AG08395 (cell line): ENCODE data around the gene SERPINA12.

Source experiments
- DNase-seq: peaks from one replicate; pipeline ENCODE4 v3.0.0; 2012; ENCODE audit warnings: mixed read lengths, low spot score

Gene SERPINA12

GRCh38 chr14:94464290-94464689 lies 45.0 kb downstream of the SERPINA12 start:
- no peak for DNase-seq

DNA sequence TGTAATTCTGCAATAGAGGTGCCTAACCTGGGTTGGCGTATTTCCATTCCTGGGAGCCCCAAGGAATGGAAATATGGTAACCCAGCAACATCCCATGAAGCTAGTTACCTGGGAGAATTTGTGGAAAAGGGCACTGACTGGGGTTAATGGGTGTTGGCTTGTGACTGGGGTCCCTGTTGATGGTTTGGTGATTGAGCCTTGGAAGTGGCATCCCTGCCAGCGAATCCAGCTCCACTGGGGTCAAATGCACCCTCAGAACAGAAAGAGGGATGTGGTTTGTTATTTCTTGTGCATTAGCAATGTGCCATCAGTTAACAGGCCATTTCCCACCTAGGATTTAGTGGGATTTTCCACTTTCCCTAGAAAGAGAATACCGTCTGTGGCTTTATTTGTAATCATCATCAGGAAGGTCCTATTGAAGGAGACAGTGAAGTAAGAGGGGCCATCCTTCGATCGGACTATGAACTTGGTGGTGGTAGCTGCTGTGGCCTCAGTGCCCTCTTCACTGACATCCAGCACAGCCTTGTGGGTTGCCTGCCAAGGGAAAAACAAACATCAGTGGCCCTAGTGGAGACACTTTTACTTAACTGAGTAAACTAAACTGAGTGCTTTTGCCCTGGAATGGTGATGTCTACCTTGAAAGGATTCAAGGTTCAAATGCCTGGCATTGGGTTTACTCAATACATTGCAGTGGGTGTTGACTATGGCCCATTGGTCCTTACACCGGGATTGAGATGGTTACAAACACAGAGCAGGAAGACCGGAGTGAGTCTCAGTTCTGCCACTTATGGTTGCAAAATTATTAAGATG lies 46.3 kb downstream of the SERPINA12 start:
- no peak for DNase-seq

DNA sequence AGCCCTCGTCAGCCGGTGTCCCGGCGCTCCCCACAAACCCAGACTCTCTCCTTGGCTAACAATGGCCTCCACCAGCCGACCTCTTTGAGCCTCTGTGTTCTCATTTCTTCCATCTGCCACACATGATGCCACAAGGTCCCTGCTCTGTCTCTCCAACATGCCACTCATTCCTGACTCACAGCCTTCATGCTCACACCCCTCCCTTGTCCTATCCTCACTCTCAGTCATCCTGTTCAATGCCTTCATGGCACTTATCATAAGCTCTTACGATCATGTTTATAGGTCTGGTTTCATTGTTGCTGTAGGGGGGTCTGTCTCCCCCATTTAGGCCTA lies 47.1 kb downstream of the SERPINA12 start:
- no peak for DNase-seq

DNA sequence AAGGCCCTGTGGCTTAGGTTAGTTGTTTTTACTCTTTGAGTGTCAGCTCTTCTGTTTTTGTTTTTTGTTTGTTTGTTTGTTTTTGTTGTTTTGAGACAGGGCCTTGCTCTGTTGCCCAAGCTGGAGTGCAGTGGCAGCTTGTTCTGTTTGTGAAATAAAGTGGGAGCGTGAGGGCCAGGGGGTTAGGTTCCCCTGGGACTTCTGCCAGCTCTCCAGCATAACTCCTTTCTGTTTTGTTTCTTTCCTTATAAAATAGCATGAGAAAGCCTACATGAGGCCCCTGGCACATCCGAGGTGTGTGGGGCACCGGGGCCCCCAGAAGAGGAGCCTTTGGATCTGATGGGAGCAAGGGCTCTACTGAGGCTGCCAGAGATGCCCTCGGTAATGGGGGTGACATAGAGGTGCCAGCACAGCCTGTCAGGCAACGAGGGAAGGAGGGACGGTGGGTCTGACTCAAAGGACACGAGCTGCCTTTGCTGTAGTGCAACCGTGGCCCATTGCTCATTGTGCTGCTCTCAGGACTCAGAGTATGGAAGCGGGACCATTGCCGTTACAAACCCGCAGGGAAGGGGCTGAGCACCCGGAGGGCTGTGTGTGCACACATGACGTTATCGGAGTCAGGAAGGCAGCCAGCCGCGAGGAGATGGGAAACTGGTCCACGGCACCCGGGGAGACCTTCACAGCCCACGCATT lies 47.6 kb downstream of the SERPINA12 start:
- DNase-seq, result no peak

- no peak for DNase-seq
These were observed 48.4 kb downstream of the SERPINA12 start for GRCh38 chr14:94460631-94461416.

GRCh38 chr14:94458558-94459205 lies 50.6 kb downstream of the SERPINA12 start:
- DNase-seq, result no peak

GRCh38 chr14:94458096-94458495 lies 51.2 kb downstream of the SERPINA12 start:
- DNase-seq, result no peak

DNA sequence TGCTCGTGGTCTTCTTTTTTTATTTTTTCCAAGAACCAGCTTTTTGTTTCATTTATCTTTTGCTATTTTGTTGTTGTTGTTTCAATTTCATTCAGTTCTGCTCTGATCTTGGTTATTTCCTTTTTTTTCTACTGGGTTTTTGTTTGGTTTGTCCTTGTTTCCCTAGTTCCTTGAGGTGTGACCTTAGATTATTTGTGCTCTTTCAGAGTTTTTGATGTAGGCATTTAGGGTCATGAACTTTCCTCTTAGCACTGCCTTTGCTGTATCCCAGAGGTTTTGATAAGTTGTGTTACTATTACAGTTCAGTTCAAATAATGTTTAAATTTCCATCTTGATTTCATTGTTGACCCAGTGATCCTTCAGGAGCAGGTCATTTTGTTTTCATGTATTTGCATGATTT lies 53.3 kb downstream of the SERPINA12 start:
- DNase-seq, result no peak

DNA sequence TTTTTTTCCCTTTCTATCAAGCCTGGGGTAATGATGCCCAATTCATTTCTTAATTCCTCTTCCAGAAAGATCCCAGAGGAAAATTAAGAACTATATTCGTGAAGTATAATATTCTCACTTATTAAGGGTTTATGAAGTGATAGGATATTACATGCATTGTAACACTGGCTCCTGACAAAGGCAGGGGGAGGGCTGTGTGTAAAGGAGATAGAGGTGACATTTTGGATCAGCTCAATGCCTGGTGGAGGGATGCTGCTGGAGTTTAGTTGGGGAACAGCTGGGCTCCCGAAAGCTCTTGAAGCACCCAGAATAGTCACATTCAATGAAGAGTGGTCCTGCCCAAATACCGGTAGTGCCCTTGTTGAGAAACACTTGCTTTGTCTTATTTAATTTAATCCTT lies 57.4 kb downstream of the SERPINA12 start:
- DNase-seq, result no peak

DNA sequence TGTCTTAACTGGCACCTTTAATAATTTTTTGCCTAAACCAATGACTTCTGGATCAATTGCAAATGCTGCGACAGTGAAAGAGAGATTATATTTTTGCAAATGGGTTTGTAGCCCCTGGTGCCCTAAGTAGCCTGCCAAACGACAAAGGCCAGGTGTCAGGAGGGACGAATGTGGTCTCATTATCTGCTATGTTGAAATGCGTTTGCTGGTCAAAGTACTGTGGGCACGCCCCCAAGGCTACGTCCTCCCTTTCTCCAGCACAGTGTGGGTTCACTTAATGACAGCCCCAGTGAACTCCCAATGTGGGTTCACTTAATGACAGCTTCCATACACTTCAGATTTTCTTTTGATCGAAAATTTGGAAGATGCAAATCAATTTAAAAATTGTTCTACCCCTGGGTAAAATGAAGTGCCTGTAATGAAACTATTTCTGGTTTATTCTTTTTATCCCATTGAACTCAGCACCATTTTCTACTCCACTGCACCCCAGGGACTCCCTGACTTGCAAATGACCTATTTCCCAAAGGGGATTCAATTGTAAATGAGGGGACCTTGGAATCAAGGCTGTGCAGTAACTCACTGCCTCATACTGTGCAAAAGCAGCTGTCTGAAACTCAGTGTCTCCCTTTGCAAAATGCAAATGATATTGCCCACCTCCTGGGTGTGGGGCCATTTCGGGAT lies 58.0 kb downstream of the SERPINA12 start:
- DNase-seq, result no peak

- DNase-seq, result no peak
These were observed 58.6 kb downstream of the SERPINA12 start for GRCh38 chr14:94450722-94451090.

- DNase-seq, result no peak
These were observed 59.3 kb downstream of the SERPINA12 start for GRCh38 chr14:94449930-94450329.

- no peak for DNase-seq
These were observed 61.0 kb downstream of the SERPINA12 start for GRCh38 chr14:94448071-94448808.

DNA sequence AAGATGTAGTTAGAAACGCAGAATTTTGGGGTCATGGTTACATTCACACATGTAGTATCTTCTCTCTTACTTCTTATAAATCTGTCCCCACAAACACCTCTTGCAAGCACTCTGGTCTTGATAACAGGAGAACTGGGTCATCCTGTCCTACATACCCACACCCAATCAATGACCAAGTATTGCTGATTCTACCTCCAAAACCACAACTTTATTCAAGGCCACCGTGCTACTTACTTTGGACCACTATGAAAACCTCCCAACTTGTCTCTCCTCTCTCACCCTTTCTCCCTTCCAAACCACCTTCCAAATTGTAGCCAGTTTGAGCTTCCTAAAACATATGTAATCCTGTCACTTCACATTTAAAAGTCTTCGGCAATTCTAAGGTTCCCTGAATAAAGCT lies 62.1 kb downstream of the SERPINA12 start:
- no peak for DNase-seq

DNA sequence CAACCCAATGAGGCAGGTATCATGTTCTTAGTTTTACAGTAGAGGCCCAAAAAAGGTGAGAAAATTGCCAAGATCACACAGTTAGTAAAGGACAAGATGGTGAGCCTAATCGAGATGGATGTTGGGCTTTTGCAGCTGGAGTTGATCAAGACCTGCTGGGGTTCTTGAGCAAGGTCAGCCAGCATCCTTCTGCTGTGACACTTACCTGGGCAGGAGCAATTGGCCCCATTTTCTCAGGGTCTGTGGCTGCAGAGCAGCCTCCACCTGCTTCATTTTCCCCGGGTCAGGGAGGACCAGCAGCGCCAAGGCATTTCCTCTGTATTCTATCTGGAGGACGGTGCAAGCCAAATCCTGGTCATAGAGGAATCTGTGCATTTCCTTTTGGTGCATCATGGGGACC lies 63.1 kb downstream of the SERPINA12 start:
- no peak for DNase-seq

DNA sequence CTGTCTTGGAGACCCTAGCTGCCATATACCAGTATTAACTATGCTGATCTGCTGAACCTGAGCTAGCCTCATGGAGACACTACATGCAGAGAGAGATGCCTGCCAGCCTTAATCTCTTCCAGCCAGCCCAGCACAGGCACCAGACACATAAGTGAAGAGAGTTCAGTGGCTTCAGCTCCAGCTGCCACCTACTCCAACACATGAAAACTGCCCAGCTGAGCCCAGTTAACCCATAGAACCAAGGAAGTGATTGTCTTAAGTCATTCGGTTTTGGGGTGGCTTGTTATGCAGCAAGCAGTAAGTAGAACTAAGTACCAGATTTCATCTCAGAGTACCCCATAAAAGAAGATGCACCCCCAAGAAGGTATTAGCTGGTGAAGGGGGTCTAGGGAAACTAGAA lies 64.3 kb downstream of the SERPINA12 start:
- no peak for DNase-seq

- DNase-seq, result no peak
These were observed 67.6 kb downstream of the SERPINA12 start for GRCh38 chr14:94441531-94442205.

DNA sequence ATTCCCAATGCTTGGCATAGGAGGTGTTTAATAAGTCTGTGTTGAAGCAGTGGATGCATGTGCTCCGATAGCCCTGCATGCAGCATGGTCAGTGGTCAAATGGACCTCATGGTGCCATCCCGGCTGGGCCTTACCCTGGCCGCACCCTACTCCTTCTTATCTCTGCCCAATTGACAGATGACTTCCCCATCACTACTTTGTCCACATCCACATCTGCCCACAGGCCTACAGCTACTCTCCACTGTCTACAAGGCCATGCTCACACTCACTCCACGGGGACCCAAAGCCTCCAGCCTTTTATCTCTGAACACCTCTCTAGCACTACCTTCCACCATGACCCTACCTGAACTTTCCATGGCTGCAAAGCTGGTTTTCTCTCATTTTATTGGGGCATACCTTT lies 68.1 kb downstream of the SERPINA12 start:
- DNase-seq, result no peak

- DNase-seq, result no peak
These were observed 69.7 kb downstream of the SERPINA12 start for GRCh38 chr14:94439453-94440057.
